ENCODE measurements around the gene MSH5.

Gene MSH5

DNA sequence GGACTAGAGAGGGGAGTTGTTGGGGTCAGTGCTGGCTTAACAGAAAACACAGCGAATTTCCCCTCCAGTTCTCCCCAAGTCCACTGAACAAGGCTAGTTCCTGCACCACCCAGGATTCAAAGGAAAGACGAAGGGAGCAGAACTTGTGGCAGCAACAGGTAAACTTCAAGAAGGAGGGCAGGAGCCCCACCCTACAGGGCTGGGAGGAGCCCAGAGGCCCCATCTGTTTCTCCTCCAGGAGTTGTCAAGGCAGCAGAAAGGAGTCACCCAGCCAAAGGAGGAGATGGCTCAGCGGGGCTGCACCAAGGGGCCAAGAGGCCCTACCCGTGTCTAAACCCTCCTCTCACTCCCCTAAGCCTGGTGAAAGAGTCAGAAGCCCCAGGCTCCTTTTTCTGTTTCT is 24.4 kb downstream of the MSH5 start:
- TF ChIP-seq ZFX (IDR thresholded peaks at IDR 0.05), result no peak
- TF ChIP-seq, protein P1, sequence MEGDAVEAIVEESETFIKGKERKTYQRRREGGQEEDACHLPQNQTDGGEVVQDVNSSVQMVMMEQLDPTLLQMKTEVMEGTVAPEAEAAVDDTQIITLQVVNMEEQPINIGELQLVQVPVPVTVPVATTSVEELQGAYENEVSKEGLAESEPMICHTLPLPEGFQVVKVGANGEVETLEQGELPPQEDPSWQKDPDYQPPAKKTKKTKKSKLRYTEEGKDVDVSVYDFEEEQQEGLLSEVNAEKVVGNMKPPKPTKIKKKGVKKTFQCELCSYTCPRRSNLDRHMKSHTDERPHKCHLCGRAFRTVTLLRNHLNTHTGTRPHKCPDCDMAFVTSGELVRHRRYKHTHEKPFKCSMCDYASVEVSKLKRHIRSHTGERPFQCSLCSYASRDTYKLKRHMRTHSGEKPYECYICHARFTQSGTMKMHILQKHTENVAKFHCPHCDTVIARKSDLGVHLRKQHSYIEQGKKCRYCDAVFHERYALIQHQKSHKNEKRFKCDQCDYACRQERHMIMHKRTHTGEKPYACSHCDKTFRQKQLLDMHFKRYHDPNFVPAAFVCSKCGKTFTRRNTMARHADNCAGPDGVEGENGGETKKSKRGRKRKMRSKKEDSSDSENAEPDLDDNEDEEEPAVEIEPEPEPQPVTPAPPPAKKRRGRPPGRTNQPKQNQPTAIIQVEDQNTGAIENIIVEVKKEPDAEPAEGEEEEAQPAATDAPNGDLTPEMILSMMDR (conservative IDR thresholded peaks at IDR 0.05), result no peak
- H3K27ac ChIP-seq, result no peak overlapping the region

- TF ChIP-seq, protein P1 (conservative IDR thresholded peaks at IDR 0.05), result no peak
- no peak for TF ChIP-seq ZFX (IDR thresholded peaks at IDR 0.05)
- H3K27ac ChIP-seq, result no peak overlapping the region
These were observed 25.7 kb downstream of the MSH5 start for GRCh38 chr6:31765559-31765909.

DNA sequence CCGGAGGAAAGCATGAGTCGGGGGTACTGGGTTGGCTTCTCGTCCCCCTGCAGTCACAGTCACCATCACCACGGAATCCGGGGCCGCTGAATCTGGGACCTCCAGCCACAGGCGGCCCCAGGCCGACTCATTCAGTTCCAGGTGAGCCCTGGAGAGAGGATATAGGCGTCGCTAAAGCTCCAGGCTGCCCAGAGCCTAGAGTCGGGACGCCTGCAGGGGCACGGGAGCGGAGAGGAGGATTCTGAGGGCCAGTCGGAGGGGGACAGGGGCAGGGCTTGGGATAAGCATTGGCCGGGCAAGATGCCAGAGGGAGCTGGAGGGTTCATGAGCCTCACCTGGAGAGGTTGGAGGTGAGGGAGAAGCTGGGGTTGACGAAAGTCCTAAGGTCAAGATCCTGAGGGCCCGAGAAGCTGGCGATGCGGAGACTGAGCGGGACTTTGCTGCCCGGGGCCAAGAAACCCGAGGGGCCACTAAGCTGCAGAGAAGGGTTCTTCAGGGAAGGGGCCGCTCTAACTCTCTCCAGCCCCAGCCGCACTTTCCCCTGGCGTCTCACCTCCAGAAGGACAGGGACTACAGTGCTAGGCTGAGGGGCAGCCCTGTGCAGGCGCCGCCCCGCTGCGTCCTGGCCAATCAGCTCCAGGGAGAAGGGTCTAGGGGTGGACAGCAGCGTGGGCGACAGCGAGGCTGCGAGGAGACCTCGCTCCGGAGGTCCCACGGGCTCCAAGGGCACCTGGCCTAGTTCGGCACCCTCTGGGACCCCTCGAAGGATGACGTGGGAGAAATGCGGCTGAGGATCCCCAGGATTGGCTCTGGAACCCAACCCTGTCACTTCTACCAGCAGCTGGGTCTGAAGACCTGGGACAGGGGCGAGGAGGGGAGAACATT is 26.3 kb downstream of the MSH5 start:
- TF ChIP-seq ZFX (IDR thresholded peaks at IDR 0.05), result no peak
- TF ChIP-seq, protein P1 (conservative IDR thresholded peaks at IDR 0.05), result no peak
- no peak overlapping the region for H3K27ac ChIP-seq

DNA sequence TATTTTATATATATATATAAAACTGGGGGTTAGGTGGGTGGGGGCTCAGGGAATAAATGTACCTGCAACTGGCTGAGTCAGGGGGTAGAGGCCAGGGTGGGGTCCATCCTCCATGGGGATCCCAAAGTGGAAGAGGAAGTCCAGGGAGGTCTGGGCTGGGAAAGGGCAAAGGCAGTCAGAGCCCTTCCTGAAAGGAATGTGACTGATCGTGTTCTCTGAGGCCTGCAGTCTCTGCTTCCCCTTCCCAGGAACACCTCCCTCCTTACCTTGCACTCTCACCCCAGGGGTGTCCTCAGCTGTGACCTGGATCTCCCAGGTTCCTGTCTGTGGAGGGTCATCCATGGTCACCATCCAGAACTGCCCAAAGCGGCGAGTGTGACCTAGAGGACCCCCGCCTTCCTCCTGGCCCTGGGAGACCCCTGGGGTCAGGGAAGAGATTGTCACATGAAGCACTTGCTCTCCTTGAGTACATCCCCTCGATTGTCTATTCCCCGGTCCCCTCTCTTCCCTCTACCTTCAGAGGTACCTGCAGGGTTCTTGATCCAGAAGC is 27.4 kb downstream of the MSH5 start:
- H3K27ac ChIP-seq, result no peak overlapping the region
- TF ChIP-seq, protein P1 (conservative IDR thresholded peaks at IDR 0.05), result no peak
- no peak for TF ChIP-seq ZFX (IDR thresholded peaks at IDR 0.05)

- TF ChIP-seq, protein P1 (conservative IDR thresholded peaks at IDR 0.05), result no peak
- no peak for TF ChIP-seq ZFX (IDR thresholded peaks at IDR 0.05)
- H3K27ac ChIP-seq, result no peak overlapping the region
These were observed 28.8 kb downstream of the MSH5 start for GRCh38 chr6:31768363-31769257.

- H3K27ac ChIP-seq, result no peak overlapping the region
- TF ChIP-seq ZFX (IDR thresholded peaks at IDR 0.05), result no peak
- TF ChIP-seq, protein P1 (conservative IDR thresholded peaks at IDR 0.05), result peak; percentile 96
These were observed 30.0 kb downstream of the MSH5 start for GRCh38 chr6:31769684-31770371.

Measured in C4-2B (cell line).